ENCODE measurements around the gene STOML2. TPM values are rescaled to one million over a fixed set of nuclear protein-coding genes. Genes with fewer than 3 reads are reported as not detected.

Gene STOML2
- total RNA-seq, 2 donors from 2014 or later = 100 to 114 TPM

- TF ChIP-seq POLR2AphosphoS5 (IDR thresholded peaks at IDR 0.05) (no peak), CTCF (IDR thresholded peaks at IDR 0.05) (no peak), POLR2A (IDR thresholded peaks at IDR 0.05) (no peak)
- H3K27ac ChIP-seq = no peak overlapping the region
- no peaks in the 10 kb centered on the region for H3K27me3 ChIP-seq (replicated peaks; ENCODE audit: insufficient read depth)
- no peaks in the 10 kb centered on the region for H3K36me3 ChIP-seq
- DNase-seq (ENCODE audit: low spot score) = no peak
- WGBS = 88% methylated on average over 7 of the region's 7 CpGs
- no peaks in the 10 kb centered on the region for H3K4me1 ChIP-seq (replicated peaks)
- H3K9me3 ChIP-seq = no peaks in the 10 kb centered on the region
- H3K4me3 ChIP-seq = no peak overlapping the region
- intact Hi-C loops (cut with DNase I) = no loop called here
Observed at GRCh38 chr9:35135988-35136387, 33.1 kb upstream of the STOML2 start.

GRCh38 chr9:35134920-35135319 is 32.0 kb upstream of the STOML2 start:
- intact Hi-C loops (cut with DNase I) = no loop called here
- Histone ChIP-seq H3K36me3 (no peaks in the 10 kb centered on the region), H3K27ac (no peak overlapping the region), H3K9me3 (no peaks in the 10 kb centered on the region), H3K4me1 (replicated peaks) (no peaks in the 10 kb centered on the region), H3K27me3 (replicated peaks; ENCODE audit: insufficient read depth) (no peaks in the 10 kb centered on the region), H3K4me3 (no peak overlapping the region)
- DNase-seq (ENCODE audit: low spot score) = no peak
- TF ChIP-seq POLR2A (IDR thresholded peaks at IDR 0.05) (no peak), CTCF (IDR thresholded peaks at IDR 0.05) (no peak), POLR2AphosphoS5 (IDR thresholded peaks at IDR 0.05) (no peak)
- 77% methylated on average over 6 of the region's 6 CpGs for WGBS

DNA sequence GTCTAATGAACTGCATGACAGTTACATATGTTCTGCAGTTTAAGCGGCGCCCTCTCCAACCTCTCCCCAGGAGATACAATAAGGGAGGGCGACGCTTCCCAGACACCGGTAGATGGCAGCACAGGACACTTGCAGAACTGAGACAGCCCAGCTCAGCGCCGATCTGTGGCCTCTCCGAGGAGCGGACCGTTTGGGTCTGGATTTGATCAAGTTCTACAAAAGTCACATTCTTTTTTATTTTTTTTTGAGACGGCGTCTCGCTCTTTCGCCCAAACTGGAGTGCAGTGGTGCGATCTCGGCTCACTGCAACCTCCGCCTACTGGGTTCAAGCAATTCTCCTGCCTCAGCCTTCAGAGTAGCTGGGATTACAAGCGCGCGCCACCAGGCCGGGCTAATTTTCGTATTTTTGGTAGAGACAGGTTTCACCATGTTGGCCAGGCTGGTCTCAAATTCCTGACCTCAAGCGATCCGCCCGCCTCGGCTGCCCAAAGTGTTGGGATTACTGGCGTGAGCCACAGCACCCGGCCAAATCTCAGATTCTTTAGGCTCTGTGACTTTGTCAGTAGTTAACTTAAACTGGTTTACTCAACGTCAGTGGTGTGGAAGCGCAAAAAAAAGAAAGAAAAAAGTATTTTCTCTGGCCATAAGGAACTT is 14.1 kb upstream of the STOML2 start:
- H3K27ac ChIP-seq = peak overlapping the region; percentile 87 to 89
- 12% methylated on average over 30 of the region's 30 CpGs for WGBS
- intact Hi-C loops (cut with DNase I) = loop anchor here (2.0 to 10.0 kb wide), 5 partner anchors 48 to 618 kb away; partner anchors contain the start of genes CREB3, TESK1, TLN1 and UNC13B
- peak overlapping the region; percentile 45 to 49 for H3K4me3 ChIP-seq
- H3K9me3 ChIP-seq = no peaks in the 10 kb centered on the region
- H3K4me1 ChIP-seq (replicated peaks) = peaks cover 15% of the 10 kb centered on the region
- H3K27me3 ChIP-seq (replicated peaks; ENCODE audit: insufficient read depth) = no peaks in the 10 kb centered on the region
- no peak for TF ChIP-seq POLR2A (IDR thresholded peaks at IDR 0.05)
- TF ChIP-seq POLR2AphosphoS5 (IDR thresholded peaks at IDR 0.05) = peak; percentile 54
- TF ChIP-seq CTCF (IDR thresholded peaks at IDR 0.05) = peak; percentile 87 to 98 (median 94)
- DNase-seq (ENCODE audit: low spot score) = peak; percentile 95
- no peaks in the 10 kb centered on the region for H3K36me3 ChIP-seq

GRCh38 chr9:35116539-35116897 is 13.6 kb upstream of the STOML2 start:
- TF ChIP-seq POLR2AphosphoS5 (IDR thresholded peaks at IDR 0.05) (no peak), POLR2A (IDR thresholded peaks at IDR 0.05) (no peak), CTCF (IDR thresholded peaks at IDR 0.05) (no peak)
- intact Hi-C loops (cut with DNase I) = loop anchor here (2.0 to 10.0 kb wide), 5 partner anchors 48 to 618 kb away; partner anchors contain the start of genes CREB3, TESK1, TLN1 and UNC13B
- H3K4me1 ChIP-seq (replicated peaks) = peaks cover 15% of the 10 kb centered on the region
- H3K36me3 ChIP-seq = no peaks in the 10 kb centered on the region
- no peaks in the 10 kb centered on the region for H3K27me3 ChIP-seq (replicated peaks; ENCODE audit: insufficient read depth)
- H3K4me3 ChIP-seq = peak overlapping the region; percentile 45 to 49
- no peaks in the 10 kb centered on the region for H3K9me3 ChIP-seq
- no peak for DNase-seq (ENCODE audit: low spot score)
- WGBS = 0% methylated on average over 12 of the region's 12 CpGs
- peak overlapping the region; percentile 87 to 89 for H3K27ac ChIP-seq
